Skeletal muscle satellite cell (primary cell): ENCODE results near the gene TEKT2.
A peak's percentile ranks its signal among the peaks of the same experiment; 100 is the strongest.

Source experiments
- H3K27me3 ChIP-seq: 2 replicates; pipeline ENCODE4 v1.7.0; 2013; ENCODE audit warnings: low read length; ENCODE audit not compliant: control insufficient read depth, insufficient read depth
- H3K36me3 ChIP-seq: 2 replicates; pipeline ENCODE4 v1.7.0; 2013; ENCODE audit warnings: mild to moderate bottlenecking, control low read depth, low read length; ENCODE audit not compliant: insufficient read depth
- H3K4me1 ChIP-seq: 2 replicates; pipeline ENCODE4 v1.7.0; 2013; ENCODE audit warnings: low read length; ENCODE audit not compliant: control insufficient read depth, insufficient read depth
- H3K4me2 ChIP-seq: 2 replicates; pipeline ENCODE4 v1.7.0; 2013; ENCODE audit warnings: mild to moderate bottlenecking, low read length
- H3K4me3 ChIP-seq: 2 replicates; pipeline ENCODE4 v1.7.0; 2013; ENCODE audit warnings: low read length
- H3K9ac ChIP-seq: 2 replicates; pipeline ENCODE4 v1.7.0; 2013; ENCODE audit warnings: mild to moderate bottlenecking, low read depth, low read length, moderate library complexity
- H3K9me3 ChIP-seq: replicated peaks from 2 replicates; pipeline ENCODE4 v1.7.0; 2013; ENCODE audit warnings: mild to moderate bottlenecking, control low read depth, low read length

TEKT2 gene

DNA sequence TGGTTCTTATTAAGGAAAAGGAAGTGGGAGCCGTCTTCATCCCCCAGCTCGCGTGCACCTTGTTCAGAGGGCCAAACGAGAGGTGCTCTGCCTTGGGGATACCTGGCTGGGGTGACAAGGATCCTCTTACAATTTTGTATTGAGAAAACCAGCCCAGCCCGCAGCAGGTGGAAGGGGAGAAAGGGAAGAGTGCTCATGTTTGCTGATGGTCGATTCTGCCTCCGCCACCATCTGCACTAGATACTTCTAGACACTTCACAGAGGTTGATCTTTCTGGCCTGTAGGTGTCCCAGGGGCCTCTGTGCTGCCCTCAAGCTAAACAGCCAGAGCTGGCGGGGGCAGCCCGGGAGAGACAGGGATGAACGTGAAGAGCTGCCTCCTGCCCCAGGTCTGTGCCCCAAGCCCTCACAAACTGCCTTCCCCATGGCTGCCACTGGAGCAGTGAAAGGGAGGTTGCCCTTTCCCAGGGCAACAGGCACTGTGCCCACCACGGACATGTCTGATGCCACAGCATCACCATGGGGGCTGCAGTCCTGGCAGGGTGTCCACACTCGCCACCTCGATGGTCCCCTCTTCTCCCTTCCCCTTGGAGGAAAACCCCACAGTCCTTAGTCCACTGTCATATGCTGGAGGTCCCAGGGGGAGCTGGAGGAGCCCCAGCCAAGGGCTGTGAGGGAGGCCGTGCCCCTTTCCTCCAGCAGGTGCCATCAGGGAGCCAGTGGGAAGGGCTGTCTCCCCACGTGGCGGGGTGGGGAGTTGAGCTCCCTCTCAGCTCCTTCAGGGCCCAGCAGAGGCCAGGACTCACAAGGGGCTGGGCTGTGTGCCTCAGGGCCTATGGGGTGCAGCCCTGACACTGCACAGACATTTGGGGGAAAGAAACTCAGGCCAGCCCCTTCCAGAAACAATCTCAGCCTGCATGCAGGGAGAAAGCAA is 12.9 kb downstream of the TEKT2 start:
- H3K4me3 ChIP-seq = no peak overlapping the region

GRCh38 chr1:36097693-36098585 is 14.0 kb downstream of the TEKT2 start:
- Histone ChIP-seq H3K4me2 (no peak overlapping the region), H3K36me3 (peaks cover 35% of the 10 kb centered on the region), H3K27me3 (no peaks in the 10 kb centered on the region), H3K9ac (no peak overlapping the region), H3K4me1 (no peaks in the 10 kb centered on the region), H3K9me3 (no peaks in the 10 kb centered on the region), H3K4me3 (no peak overlapping the region)

More for the DNA sequence above, 12.9 kb downstream of the TEKT2 start:
- no peaks in the 10 kb centered on the region for H3K27me3 ChIP-seq
- no peak overlapping the region for H3K4me2 ChIP-seq
- H3K4me1 ChIP-seq = no peaks in the 10 kb centered on the region
- peaks cover 46% of the 10 kb centered on the region for H3K36me3 ChIP-seq
- no peaks in the 10 kb centered on the region for H3K9me3 ChIP-seq
- H3K9ac ChIP-seq = no peak overlapping the region

DNA sequence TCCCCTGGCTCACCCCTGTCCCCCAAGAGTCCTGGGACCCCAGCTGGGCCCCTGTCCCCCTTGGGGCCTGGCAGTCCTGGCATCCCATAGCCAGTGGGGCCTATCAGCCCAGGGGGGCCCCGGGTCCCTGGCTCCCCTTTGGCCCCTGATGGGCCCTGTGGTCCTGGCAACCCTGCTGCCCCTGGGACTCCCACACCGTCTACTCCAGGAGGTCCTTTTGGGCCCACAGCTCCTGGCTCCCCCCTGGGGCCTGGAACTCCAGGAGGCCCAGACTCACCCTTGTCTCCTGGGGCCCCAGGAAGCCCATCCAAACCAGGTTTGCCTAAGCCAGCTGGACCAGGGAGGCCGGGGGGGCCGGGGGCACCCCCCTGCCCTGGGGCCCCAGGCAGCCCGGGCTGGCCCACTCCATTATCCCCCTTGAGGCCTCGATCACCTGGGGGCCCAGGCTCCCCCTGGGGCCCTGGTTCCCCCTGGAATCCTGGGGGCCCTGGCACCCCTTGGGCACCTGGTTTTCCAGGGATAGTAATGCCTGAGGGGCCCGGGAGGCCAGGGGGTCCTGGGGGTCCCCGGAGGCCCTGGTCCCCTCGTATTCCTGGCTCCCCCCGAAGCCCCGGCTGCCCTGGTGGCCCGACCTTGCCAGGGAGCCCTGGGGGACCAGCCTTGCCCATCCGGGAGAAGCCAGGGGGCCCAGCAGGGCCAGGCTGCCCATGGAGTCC is 14.9 kb downstream of the TEKT2 start:
- no peaks in the 10 kb centered on the region for H3K27me3 ChIP-seq
- H3K4me1 ChIP-seq = no peaks in the 10 kb centered on the region
- H3K4me3 ChIP-seq = no peak overlapping the region
- H3K4me2 ChIP-seq = no peak overlapping the region
- H3K36me3 ChIP-seq = peaks cover 26% of the 10 kb centered on the region
- no peaks in the 10 kb centered on the region for H3K9me3 ChIP-seq
- no peak overlapping the region for H3K9ac ChIP-seq

DNA sequence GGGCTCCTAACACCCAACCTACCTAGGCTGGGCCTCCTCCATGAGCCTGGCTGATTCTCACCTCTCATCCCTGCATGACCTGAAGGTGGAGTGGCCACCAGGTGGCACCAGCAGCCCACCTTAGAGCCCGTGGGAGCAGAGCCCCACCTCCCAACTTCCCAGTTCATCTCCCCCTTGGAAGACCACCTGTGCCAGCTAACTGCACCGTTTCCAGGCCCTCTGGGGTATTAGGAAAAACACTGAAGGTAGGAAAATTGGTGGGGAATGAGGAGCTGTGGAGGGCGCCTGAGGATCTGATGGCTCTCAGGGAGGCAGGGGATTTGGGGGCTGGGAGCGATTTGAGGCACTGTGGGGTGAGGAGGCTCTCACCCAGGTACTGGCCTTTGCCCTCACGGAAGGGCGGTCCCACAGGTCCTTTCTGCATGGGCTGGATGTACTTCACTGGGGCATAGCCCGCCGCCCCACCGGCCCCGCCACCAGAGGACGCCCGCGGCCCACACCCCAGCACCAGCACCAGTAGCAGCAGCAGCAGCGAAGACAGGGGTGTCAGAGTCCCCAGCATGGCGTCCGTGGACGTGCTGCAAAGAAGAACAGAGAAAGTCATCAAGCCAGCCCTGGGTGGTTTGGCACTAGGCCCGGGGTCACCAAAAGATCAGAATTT is 15.9 kb downstream of the TEKT2 start:
- H3K27me3 ChIP-seq = no peaks in the 10 kb centered on the region
- H3K36me3 ChIP-seq = peaks cover 16% of the 10 kb centered on the region
- peak overlapping the region; percentile 52 for H3K4me2 ChIP-seq
- no peaks in the 10 kb centered on the region for H3K4me1 ChIP-seq
- H3K9ac ChIP-seq = no peak overlapping the region
- H3K4me3 ChIP-seq = no peak overlapping the region
- no peaks in the 10 kb centered on the region for H3K9me3 ChIP-seq

GRCh38 chr1:36100376-36100775 is 16.5 kb downstream of the TEKT2 start:
- Histone ChIP-seq H3K9me3 (no peaks in the 10 kb centered on the region), H3K27me3 (no peaks in the 10 kb centered on the region), H3K4me1 (no peaks in the 10 kb centered on the region), H3K9ac (no peak overlapping the region), H3K4me2 (no peak overlapping the region), H3K4me3 (no peak overlapping the region), H3K36me3 (peaks cover 11% of the 10 kb centered on the region)

DNA sequence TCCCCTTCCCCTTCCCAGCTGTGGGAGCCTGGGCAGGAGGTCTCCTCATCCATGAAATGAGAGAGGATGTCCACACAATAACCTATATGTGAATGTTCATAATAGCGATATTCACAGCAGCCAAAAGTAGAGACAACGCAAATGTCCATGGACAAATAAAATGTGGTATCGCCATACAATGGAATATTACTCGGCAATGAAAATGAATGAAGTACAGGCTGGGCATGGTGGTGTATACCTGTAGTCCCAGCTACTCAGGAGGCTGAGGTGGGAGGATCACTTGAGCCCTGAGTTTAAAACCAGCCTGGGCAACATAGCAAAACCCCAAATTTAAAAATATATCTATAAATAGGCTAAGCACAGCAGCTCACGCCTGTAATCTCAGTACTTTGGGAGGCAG is 17.7 kb downstream of the TEKT2 start:
- no peak overlapping the region for H3K4me2 ChIP-seq
- H3K27me3 ChIP-seq = no peaks in the 10 kb centered on the region
- no peaks in the 10 kb centered on the region for H3K4me1 ChIP-seq
- no peaks in the 10 kb centered on the region for H3K36me3 ChIP-seq
- H3K4me3 ChIP-seq = no peak overlapping the region
- no peak overlapping the region for H3K9ac ChIP-seq
- H3K9me3 ChIP-seq = no peaks in the 10 kb centered on the region

DNA sequence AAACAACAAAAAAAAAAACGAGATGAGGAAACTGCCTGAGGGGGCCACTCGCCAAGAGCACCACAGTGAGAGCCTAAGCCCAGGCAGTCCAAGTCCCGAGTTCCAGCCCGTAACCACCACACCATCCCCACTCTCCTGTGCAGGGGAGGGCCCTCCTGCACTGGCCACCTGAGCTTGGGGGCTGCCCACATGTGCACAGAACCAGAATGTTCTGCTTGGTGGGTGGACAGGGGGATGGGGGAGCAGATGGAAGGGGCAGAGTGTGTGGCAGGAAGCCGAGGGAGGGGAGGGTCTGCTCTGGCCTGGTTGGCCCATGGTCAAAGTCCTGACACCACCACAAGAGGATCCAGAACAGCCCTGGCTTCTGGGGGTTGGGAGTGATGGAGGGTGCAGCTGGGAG is 22.4 kb downstream of the TEKT2 start:
- no peaks in the 10 kb centered on the region for H3K27me3 ChIP-seq
- no peaks in the 10 kb centered on the region for H3K36me3 ChIP-seq
- no peak overlapping the region for H3K4me2 ChIP-seq
- H3K4me3 ChIP-seq = no peak overlapping the region
- H3K9ac ChIP-seq = no peak overlapping the region
- peaks cover 17% of the 10 kb centered on the region for H3K4me1 ChIP-seq
- no peaks in the 10 kb centered on the region for H3K9me3 ChIP-seq

DNA sequence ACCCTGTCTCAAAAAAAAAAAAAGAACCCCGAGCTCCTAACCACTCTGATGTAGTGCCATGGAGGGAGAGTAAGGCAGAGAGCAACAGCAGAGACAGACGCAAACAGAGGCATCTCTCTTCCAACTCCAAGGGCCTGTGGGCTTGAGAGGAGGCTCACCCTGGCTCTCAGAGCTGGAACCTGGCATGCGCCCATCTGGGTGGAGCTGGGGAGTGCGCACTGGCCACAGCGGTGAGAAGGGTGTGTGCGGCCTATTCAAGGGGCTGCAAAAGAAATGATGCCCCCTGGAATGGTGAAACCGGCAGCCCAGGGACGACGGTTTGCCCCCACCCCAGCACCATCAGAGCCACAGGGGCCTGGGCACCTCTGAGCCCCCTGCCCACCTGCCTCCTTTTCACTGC is 23.5 kb downstream of the TEKT2 start:
- no peaks in the 10 kb centered on the region for H3K9me3 ChIP-seq
- no peak overlapping the region for H3K4me3 ChIP-seq
- H3K36me3 ChIP-seq = no peaks in the 10 kb centered on the region
- no peak overlapping the region for H3K4me2 ChIP-seq
- no peak overlapping the region for H3K9ac ChIP-seq
- H3K27me3 ChIP-seq = no peaks in the 10 kb centered on the region
- H3K4me1 ChIP-seq = peaks cover 17% of the 10 kb centered on the region

DNA sequence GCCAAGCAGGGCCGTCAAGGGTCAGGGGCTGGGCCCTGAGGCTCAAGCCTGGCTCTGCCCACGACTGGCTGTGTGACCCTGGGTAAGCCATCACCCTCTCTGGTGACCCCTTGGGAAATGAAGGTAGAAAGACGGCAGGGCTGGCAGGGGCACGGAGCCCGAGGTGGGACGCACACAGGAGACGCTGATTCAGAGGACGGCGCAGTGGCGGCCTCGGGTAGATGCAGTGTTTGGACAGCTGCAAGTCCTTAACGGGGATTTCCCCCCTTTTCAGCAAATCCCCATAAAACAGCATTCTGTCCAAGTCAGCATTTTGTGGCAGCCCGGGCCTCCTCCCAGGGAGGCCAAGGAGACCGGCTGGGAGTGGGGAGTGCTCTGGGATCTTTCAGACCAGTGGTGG is 24.4 kb downstream of the TEKT2 start:
- Histone ChIP-seq H3K9ac (peak overlapping the region; percentile 36), H3K4me2 (peak overlapping the region; percentile 34), H3K4me3 (peak overlapping the region; percentile 3), H3K4me1 (peaks cover 17% of the 10 kb centered on the region), H3K9me3 (no peaks in the 10 kb centered on the region), H3K27me3 (no peaks in the 10 kb centered on the region), H3K36me3 (no peaks in the 10 kb centered on the region)

DNA sequence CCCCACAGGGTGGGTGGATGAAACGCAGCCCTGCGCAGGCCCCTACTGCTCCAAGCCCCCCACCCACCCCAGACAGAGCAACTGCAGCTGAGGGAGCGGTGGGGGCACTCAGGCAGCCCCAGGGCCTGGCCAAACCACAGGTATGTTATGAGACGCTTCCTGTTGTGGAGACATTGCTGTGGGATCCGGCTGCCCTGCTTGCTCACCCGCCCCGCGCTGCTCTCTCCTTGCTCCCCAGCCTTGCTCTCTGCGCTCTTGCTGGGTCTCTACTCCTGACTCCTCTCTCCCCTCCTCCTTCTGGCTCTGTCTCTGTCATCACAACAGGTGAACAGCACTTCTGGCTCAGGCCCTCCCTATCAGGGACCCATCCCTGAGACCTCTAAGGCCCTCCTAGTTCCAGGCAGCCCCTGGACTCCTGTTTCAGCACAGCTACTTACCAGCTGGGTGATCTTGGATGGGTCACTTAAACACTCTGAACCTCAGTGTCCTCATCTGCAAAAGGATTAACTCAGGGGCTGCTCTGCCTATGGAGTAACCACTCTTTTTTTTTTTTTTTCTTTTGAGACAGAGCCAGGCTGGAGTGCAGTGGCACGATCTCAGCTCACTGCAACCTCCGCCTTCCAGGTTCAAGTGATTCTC is 25.3 kb downstream of the TEKT2 start:
- H3K9ac ChIP-seq = peak overlapping the region; percentile 36
- no peaks in the 10 kb centered on the region for H3K36me3 ChIP-seq
- H3K9me3 ChIP-seq = no peaks in the 10 kb centered on the region
- no peak overlapping the region for H3K4me3 ChIP-seq
- peak overlapping the region; percentile 34 for H3K4me2 ChIP-seq
- H3K27me3 ChIP-seq = no peaks in the 10 kb centered on the region
- H3K4me1 ChIP-seq = peaks cover 17% of the 10 kb centered on the region
